HepG2 (cell line): Measurements from ENCODE around the gene PDPK1. TPM values are rescaled to one million over a fixed set of nuclear protein-coding genes. Genes with fewer than 3 reads are reported as not detected.
A peak's percentile ranks its signal among the peaks of the same experiment; 100 is the strongest.

Experiments
- ATF7 ChIP-seq, 2 experiments: fragments of 450-650 bp in 1 of 2; sonication (generic) in 1 of 2; formaldehyde crosslinking in 1 of 2; IDR thresholded peaks; 2 replicates each; pipeline versions ENCODE4 v1.4.0 to v1.6.1; 2016 to 2020; ENCODE audit warnings: antibody characterized with exemption in 1 of 2, mild to moderate bottlenecking in 1 of 2, missing genetic modification reagents in 1 of 2
- DPF2 ChIP-seq: sonication (generic); formaldehyde crosslinking; IDR thresholded peaks from 2 replicates; pipeline ENCODE4 v1.4.0; 2020; ENCODE audit warnings: mild to moderate bottlenecking, low read depth, missing genetic modification reagents, borderline replicate concordance
- HDAC1 ChIP-seq: sonication (generic); formaldehyde crosslinking; IDR thresholded peaks from 2 replicates; pipeline ENCODE4 v1.5.1; 2020; ENCODE audit warnings: mild to moderate bottlenecking, missing genetic modification reagents
- MIER2 ChIP-seq: IDR thresholded peaks from 2 replicates; pipeline ENCODE4 v1.6.1; 2016; ENCODE audit warnings: missing biosample characterization, missing genetic modification reagents
- PHF8 ChIP-seq: sonication (generic); formaldehyde crosslinking; IDR thresholded peaks from 2 replicates; pipeline ENCODE4 v1.5.0; 2020; ENCODE audit warnings: missing genetic modification reagents
- SALL2 ChIP-seq: sonication (generic); formaldehyde crosslinking; IDR thresholded peaks from 2 replicates; pipeline ENCODE4 v1.8.1; 2023; ENCODE audit warnings: mild to moderate bottlenecking, missing genetic modification reagents, inconsistent platforms
- TBX2 ChIP-seq: sonication (generic); formaldehyde crosslinking; IDR thresholded peaks from 2 replicates; pipeline ENCODE4 v1.5.0; 2020; ENCODE audit warnings: missing genetic modification reagents, mild to moderate bottlenecking, borderline replicate concordance
- ZBTB38 ChIP-seq: sonication (generic); formaldehyde crosslinking; IDR thresholded peaks from 2 replicates; pipeline ENCODE4 v1.5.1; 2020; ENCODE audit warnings: mild to moderate bottlenecking, missing genetic modification reagents
- ZKSCAN1 ChIP-seq: fragments of 150-350 bp; IDR thresholded peaks from 2 replicates; pipeline ENCODE4 v1.6.1; 2014; ENCODE audit warnings: low read length
- ZNF235 ChIP-seq: sonication (generic); formaldehyde crosslinking; IDR thresholded peaks from 2 replicates; pipeline ENCODE4 v1.8.1; 2023; ENCODE audit warnings: mild to moderate bottlenecking, missing genetic modification reagents, borderline replicate concordance
- ZNF383 ChIP-seq: sonication (generic); formaldehyde crosslinking; IDR thresholded peaks from 2 replicates; pipeline ENCODE4 v1.4.0; 2020; ENCODE audit warnings: missing genetic modification reagents, mild to moderate bottlenecking, borderline replicate concordance
- ZNF782 ChIP-seq: sonication (generic); formaldehyde crosslinking; IDR thresholded peaks from 2 replicates; pipeline ENCODE4 v1.4.0; 2020; ENCODE audit warnings: missing genetic modification reagents, mild to moderate bottlenecking, borderline replicate concordance
- ZNF788 ChIP-seq: sonication (generic); formaldehyde crosslinking; IDR thresholded peaks from 2 replicates; pipeline ENCODE4 v1.5.0; 2020; ENCODE audit warnings: mild to moderate bottlenecking, missing genetic modification reagents, borderline replicate concordance
- polyA plus RNA-seq, 8 experiments: library from polyadenylated mRNA; depleted of rRNA in 3 of 8; stranded (reverse) in 7 of 8; unstranded in 1 of 8; fragments of >200 nt; fragmentation: Illumina TruSeq in 4 of 8; extraction: Trizol in 4 of 8; gene quantifications; 2 replicates each; pipeline versions ENCODE4 v1.2.1 to v1.2.3, GENCODE V29; 2011 to 2016; ENCODE audit warnings: low read depth in 4 of 8, missing spikeins in 1 of 8, mixed read lengths in 1 of 8; ENCODE audit not compliant: insufficient read depth in 1 of 8
- total RNA-seq, 5 experiments: library from RNA; depleted of rRNA; stranded (reverse); fragments of >200 nt; fragmentation: Illumina TruSeq; extraction: Trizol; gene quantifications; 2 replicates each; pipeline ENCODE4 v1.2.3, GENCODE V29; 2016; ENCODE audit warnings: low read depth in 1 of 5
- TF ChIP-seq, protein P1 (sequence below): sonication (generic); formaldehyde crosslinking; IDR thresholded peaks from 2 replicates; pipeline ENCODE4 v1.4.0; 2020; ENCODE audit warnings: missing genetic modification reagents, borderline replicate concordance
- TF ChIP-seq, protein P2 (sequence below): sonication (generic); formaldehyde crosslinking; IDR thresholded peaks from 2 replicates; pipeline ENCODE4 v1.4.0; 2020; ENCODE audit warnings: mild to moderate bottlenecking, missing genetic modification reagents, borderline replicate concordance
- TF ChIP-seq, protein P3 (sequence below): sonication (generic); formaldehyde crosslinking; IDR thresholded peaks from 2 replicates; pipeline ENCODE4 v1.4.0; 2020; ENCODE audit warnings: missing genetic modification reagents

Gene PDPK1
- total and polyA plus RNA-seq, 2 of the 13 experiments (the other 11 are each of a cell fraction or from before 2014, with no cell fraction given), result 59.6 to 129 TPM

DNA sequence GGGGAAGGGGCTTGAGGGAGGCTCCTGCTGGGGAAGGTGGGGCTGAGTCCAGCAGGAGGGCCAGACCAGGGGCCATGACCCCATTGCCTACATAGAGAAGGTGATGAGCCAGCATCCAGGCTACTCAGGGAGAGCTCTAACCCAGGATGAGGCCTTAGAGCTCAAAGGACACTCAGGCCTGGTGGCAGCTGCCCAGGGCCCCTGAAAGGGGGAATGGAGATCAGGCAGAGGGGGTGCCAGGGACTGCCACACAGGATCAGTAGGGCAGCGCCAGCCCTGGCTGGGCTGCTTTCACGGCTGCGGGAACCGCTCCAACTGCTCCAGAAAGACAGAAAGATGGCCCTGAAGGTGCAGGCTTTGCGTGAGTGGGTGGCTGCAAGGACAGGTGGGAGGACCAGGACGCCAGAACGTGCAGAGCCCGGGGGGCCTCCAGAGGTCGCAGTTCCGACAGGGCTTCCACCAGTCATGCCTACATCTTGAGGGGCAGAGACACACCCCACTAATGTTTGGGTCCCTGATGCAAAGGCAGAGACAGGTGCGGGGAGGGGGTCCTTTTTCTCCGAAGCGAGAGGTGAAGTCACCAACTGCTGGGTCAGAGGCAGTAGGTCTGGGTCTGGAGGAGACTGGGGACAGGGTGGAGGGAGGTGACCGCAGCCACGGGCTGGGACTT is 25.0 kb upstream of the PDPK1 start (continued):
- TF ChIP-seq SALL2, result 0 out of 2 replicates have a peak, but pooled peaks have one; percentile 4
- peak; percentile 14; the same call in 1 of the 2 replicates for TF ChIP-seq ZBTB38
- TF ChIP-seq PHF8 (CRISPR knock-in tag), result 0 out of 2 replicates have a peak, but pooled peaks have one; percentile 12
- TF ChIP-seq ZNF235 (CRISPR knock-in tag), result 0 out of 2 replicates have a peak, but pooled peaks have one; percentile 17
- no peak for TF ChIP-seq ZKSCAN1
- TF ChIP-seq, protein P1, sequence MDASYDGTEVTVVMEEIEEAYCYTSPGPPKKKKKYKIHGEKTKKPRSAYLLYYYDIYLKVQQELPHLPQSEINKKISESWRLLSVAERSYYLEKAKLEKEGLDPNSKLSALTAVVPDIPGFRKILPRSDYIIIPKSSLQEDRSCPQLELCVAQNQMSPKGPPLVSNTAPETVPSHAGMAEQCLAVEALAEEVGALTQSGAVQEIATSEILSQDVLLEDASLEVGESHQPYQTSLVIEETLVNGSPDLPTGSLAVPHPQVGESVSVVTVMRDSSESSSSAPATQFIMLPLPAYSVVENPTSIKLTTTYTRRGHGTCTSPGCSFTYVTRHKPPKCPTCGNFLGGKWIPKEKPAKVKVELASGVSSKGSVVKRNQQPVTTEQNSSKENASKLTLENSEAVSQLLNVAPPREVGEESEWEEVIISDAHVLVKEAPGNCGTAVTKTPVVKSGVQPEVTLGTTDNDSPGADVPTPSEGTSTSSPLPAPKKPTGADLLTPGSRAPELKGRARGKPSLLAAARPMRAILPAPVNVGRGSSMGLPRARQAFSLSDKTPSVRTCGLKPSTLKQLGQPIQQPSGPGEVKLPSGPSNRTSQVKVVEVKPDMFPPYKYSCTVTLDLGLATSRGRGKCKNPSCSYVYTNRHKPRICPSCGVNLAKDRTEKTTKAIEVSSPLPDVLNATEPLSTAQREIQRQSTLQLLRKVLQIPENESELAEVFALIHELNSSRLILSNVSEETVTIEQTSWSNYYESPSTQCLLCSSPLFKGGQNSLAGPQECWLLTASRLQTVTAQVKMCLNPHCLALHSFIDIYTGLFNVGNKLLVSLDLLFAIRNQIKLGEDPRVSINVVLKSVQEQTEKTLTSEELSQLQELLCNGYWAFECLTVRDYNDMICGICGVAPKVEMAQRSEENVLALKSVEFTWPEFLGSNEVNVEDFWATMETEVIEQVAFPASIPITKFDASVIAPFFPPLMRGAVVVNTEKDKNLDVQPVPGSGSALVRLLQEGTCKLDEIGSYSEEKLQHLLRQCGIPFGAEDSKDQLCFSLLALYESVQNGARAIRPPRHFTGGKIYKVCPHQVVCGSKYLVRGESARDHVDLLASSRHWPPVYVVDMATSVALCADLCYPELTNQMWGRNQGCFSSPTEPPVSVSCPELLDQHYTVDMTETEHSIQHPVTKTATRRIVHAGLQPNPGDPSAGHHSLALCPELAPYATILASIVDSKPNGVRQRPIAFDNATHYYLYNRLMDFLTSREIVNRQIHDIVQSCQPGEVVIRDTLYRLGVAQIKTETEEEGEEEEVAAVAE, result 0 out of 2 replicates have a peak, but pooled peaks have one; percentile 10
- TF ChIP-seq ZNF782 (CRISPR knock-in tag), result 0 out of 2 replicates have a peak, but pooled peaks have one; percentile 41
- 0 out of 2 replicates have a peak, but pooled peaks have one; percentile 12 for TF ChIP-seq DPF2 (CRISPR knock-in tag)
- TF ChIP-seq ZNF383 (CRISPR knock-in tag), result peak; percentile 46; the same call in 1 of the 2 replicates
- TF ChIP-seq, protein P2, sequence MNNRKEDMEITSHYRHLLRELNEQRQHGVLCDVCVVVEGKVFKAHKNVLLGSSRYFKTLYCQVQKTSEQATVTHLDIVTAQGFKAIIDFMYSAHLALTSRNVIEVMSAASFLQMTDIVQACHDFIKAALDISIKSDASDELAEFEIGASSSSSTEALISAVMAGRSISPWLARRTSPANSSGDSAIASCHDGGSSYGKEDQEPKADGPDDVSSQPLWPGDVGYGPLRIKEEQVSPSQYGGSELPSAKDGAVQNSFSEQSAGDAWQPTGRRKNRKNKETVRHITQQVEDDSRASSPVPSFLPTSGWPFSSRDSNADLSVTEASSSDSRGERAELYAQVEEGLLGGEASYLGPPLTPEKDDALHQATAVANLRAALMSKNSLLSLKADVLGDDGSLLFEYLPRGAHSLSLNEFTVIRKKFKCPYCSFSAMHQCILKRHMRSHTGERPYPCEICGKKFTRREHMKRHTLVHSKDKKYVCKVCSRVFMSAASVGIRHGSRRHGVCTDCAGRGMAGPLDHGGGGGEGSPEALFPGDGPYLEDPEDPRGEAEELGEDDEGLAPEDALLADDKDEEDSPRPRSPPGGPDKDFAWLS (CRISPR knock-in tag), result peak; percentile 69; the same call in 1 of the 2 replicates
- peak; percentile 44; the same call in 1 of the 2 replicates for TF ChIP-seq TBX2 (CRISPR knock-in tag)
- TF ChIP-seq ZNF788 (CRISPR knock-in tag), result 0 out of 2 replicates have a peak, but pooled peaks have one; percentile 30
- no peak for TF ChIP-seq MIER2
- TF ChIP-seq HDAC1 (CRISPR knock-in tag), result peak; percentile 81
- TF ChIP-seq, protein P3, sequence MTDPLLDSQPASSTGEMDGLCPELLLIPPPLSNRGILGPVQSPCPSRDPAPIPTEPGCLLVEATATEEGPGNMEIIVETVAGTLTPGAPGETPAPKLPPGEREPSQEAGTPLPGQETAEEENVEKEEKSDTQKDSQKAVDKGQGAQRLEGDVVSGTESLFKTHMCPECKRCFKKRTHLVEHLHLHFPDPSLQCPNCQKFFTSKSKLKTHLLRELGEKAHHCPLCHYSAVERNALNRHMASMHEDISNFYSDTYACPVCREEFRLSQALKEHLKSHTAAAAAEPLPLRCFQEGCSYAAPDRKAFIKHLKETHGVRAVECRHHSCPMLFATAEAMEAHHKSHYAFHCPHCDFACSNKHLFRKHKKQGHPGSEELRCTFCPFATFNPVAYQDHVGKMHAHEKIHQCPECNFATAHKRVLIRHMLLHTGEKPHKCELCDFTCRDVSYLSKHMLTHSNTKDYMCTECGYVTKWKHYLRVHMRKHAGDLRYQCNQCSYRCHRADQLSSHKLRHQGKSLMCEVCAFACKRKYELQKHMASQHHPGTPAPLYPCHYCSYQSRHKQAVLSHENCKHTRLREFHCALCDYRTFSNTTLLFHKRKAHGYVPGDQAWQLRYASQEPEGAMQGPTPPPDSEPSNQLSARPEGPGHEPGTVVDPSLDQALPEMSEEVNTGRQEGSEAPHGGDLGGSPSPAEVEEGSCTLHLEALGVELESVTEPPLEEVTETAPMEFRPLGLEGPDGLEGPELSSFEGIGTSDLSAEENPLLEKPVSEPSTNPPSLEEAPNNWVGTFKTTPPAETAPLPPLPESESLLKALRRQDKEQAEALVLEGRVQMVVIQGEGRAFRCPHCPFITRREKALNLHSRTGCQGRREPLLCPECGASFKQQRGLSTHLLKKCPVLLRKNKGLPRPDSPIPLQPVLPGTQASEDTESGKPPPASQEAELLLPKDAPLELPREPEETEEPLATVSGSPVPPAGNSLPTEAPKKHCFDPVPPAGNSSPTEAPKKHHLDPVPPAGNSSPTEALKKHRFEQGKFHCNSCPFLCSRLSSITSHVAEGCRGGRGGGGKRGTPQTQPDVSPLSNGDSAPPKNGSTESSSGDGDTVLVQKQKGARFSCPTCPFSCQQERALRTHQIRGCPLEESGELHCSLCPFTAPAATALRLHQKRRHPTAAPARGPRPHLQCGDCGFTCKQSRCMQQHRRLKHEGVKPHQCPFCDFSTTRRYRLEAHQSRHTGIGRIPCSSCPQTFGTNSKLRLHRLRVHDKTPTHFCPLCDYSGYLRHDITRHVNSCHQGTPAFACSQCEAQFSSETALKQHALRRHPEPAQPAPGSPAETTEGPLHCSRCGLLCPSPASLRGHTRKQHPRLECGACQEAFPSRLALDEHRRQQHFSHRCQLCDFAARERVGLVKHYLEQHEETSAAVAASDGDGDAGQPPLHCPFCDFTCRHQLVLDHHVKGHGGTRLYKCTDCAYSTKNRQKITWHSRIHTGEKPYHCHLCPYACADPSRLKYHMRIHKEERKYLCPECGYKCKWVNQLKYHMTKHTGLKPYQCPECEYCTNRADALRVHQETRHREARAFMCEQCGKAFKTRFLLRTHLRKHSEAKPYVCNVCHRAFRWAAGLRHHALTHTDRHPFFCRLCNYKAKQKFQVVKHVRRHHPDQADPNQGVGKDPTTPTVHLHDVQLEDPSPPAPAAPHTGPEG, result 0 out of 2 replicates have a peak, but pooled peaks have one; percentile 5
- TF ChIP-seq ATF7 (IDR thresholded peaks at IDR 0.05), result no peak
- 0 out of 2 replicates have a peak, but pooled peaks have one; percentile 50 for TF ChIP-seq ATF7 (CRISPR knock-in tag; IDR thresholded peaks at IDR 0.05)
